Measurements from ENCODE around the gene LRRC41. TPM values are rescaled to one million over a fixed set of nuclear protein-coding genes. Genes with fewer than 3 reads are reported as not detected.
A peak's percentile ranks its signal among the peaks of the same experiment; 100 is the strongest.

LRRC41 gene
- total and polyA plus RNA-seq, 2 of the 13 experiments (the other 11 are each of a cell fraction or from before 2014, with no cell fraction given), result 48.1 to 53.6 TPM

DNA sequence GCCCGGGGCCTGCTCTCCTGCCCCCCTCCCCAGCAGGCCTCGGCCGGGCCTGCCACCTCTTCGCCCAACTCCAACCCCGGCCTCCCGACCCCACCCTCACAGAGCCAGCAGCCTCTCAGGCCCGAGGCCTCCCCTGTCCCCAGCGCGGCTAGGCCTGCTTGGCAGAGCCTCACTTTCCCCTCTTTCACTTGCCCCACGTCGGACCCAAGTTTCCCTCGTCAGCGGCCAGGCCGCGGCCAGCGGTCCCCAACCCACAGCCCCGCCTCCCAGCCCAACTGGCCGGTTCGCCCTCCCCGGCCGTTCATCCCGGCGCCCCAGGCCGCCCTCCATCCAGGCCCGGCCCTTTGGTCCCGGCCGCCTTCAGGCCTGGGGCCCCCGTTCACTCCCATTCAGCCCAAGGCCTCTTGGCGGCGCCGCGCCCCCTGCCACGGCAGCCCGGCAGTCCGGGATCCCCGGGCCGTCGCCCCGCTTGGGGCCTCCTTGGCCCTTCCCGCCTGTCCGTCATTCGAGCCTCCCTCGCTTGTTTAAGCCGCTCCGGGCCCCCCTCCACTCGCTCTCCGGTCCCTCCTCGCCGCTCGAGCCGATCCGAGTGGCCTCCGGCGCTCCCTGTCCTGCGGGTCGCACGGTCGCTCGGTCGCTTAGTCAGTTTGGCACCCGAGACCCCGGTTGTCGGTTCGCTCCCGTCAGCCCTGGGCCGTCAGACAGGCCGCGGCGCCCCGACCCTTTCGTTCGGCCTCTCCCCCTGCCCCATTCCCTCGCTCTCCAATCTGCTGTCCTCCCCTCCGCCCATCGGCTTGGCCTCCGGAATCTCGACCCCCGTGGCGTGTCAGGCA, 1.4 kb downstream of the LRRC41 start (continued):
- TF ChIP-seq, protein P1, sequence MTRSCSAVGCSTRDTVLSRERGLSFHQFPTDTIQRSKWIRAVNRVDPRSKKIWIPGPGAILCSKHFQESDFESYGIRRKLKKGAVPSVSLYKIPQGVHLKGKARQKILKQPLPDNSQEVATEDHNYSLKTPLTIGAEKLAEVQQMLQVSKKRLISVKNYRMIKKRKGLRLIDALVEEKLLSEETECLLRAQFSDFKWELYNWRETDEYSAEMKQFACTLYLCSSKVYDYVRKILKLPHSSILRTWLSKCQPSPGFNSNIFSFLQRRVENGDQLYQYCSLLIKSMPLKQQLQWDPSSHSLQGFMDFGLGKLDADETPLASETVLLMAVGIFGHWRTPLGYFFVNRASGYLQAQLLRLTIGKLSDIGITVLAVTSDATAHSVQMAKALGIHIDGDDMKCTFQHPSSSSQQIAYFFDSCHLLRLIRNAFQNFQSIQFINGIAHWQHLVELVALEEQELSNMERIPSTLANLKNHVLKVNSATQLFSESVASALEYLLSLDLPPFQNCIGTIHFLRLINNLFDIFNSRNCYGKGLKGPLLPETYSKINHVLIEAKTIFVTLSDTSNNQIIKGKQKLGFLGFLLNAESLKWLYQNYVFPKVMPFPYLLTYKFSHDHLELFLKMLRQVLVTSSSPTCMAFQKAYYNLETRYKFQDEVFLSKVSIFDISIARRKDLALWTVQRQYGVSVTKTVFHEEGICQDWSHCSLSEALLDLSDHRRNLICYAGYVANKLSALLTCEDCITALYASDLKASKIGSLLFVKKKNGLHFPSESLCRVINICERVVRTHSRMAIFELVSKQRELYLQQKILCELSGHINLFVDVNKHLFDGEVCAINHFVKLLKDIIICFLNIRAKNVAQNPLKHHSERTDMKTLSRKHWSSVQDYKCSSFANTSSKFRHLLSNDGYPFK (CRISPR knock-in tag; IDR thresholded peaks at IDR 0.05; ENCODE audit: borderline replicate concordance), result no peak
- TF ChIP-seq ZNF24 (IDR thresholded peaks at IDR 0.05) (no peak), NR2F6 (IDR thresholded peaks at IDR 0.05) (no peak), NR2F6 (CRISPR knock-in tag; IDR thresholded peaks at IDR 0.05) (no peak), HNRNPLL (IDR thresholded peaks at IDR 0.05; ENCODE audit: low read depth, low read length, poor library complexity, severe bottlenecking) (peak; percentile 60), ZNF331 (CRISPR knock-in tag; IDR thresholded peaks at IDR 0.05) (no peak), ZIK1 (CRISPR knock-in tag; IDR thresholded peaks at IDR 0.05; ENCODE audit: borderline replicate concordance, low read depth) (no peak; the same call in 1 of the 2 replicates), STAT5B (CRISPR knock-in tag; IDR thresholded peaks at IDR 0.05) (0 out of 2 replicates have a peak, but pooled peaks have one; percentile 6), KAT2B (IDR thresholded peaks at IDR 0.05; ENCODE audit: borderline replicate concordance, low read depth, low read length) (no peak), CHD2 (IDR thresholded peaks at IDR 0.05; ENCODE audit: low read depth, low read length) (no peak), RBAK (CRISPR knock-in tag; IDR thresholded peaks at IDR 0.05) (no peak), CAMTA2 (CRISPR knock-in tag; IDR thresholded peaks at IDR 0.05; ENCODE audit: borderline replicate concordance) (no peak), ZKSCAN8 (CRISPR knock-in tag; IDR thresholded peaks at IDR 0.05; ENCODE audit: borderline replicate concordance) (no peak), ZFP62 (CRISPR knock-in tag; IDR thresholded peaks at IDR 0.05) (no peak), ZNF772 (CRISPR knock-in tag; IDR thresholded peaks at IDR 0.05) (peak; percentile 50), ZSCAN21 (CRISPR knock-in tag; IDR thresholded peaks at IDR 0.05; ENCODE audit: borderline replicate concordance) (0 out of 2 replicates have a peak, but pooled peaks have one; percentile 44), ZNF614 (CRISPR knock-in tag; IDR thresholded peaks at IDR 0.05; ENCODE audit: borderline replicate concordance) (no peak), ZNF274 (CRISPR knock-in tag; IDR thresholded peaks at IDR 0.05) (no peak), HOXA7 (CRISPR knock-in tag; IDR thresholded peaks at IDR 0.05) (0 out of 2 replicates have a peak, but pooled peaks have one; percentile 30), U2AF1 (optimal IDR thresholded peaks at IDR 0.05; ENCODE audit: low read depth, low read length) (peak; percentile 51), ZNF260 (CRISPR knock-in tag; IDR thresholded peaks at IDR 0.05; ENCODE audit: borderline replicate concordance, low read depth) (no peak), FOXA3 (CRISPR knock-in tag; IDR thresholded peaks at IDR 0.05) (no peak), FOSL2 (CRISPR knock-in tag; IDR thresholded peaks at IDR 0.05) (no peak), NFIC (IDR thresholded peaks at IDR 0.05; ENCODE audit: low read length) (no peak), MXI1 (IDR thresholded peaks at IDR 0.05; ENCODE audit: borderline replicate concordance, low read depth, low read length) (no peak), ZFY (CRISPR knock-in tag; IDR thresholded peaks at IDR 0.05) (peak; percentile 67), HNF4A (CRISPR knock-in tag; IDR thresholded peaks at IDR 0.05) (no peak), ZNF343 (CRISPR knock-in tag; IDR thresholded peaks at IDR 0.05) (no peak)
- TF ChIP-seq, protein P2, sequence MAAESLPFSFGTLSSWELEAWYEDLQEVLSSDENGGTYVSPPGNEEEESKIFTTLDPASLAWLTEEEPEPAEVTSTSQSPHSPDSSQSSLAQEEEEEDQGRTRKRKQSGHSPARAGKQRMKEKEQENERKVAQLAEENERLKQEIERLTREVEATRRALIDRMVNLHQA (CRISPR knock-in tag; IDR thresholded peaks at IDR 0.05), result no peak
